NOMO-1 (cell line): ENCODE measurements around the gene SEPTIN1.
A peak's percentile ranks its signal among the peaks of the same experiment; 100 is the strongest.
"Not testable (repeated sequence)": the region's sequence is repeated elsewhere in the genome, so short reads cannot be mapped to it uniquely, and the experiment has no call there.

Source experiments
- DNase-seq, 2 experiments: peaks; one replicate each; lab custom pipeline; 2025; ENCODE audit not compliant: unreplicated experiment in 2 of 2; lab: John Stamatoyannopoulos, UW

Gene SEPTIN1

DNA sequence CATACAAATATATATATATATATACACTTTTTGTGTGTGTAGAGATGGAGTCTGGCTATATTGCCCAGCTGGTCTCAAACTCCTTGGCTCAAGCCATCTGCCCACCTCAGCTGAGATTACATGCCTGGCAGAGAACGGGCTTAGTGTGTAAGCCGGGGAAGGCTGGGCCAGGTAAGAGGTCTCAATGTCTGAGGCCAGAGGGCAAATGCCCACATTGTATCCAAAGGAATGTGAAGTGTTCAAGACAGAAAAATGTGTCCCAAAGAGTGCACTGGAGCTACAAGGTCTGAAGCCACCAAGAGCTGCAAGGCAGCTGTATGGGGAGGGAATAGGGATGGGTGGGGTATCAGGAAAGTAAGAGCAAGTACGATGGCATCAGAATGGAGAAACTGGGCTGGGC lies 36.1 kb downstream of the SEPTIN1 start:
- no peak for DNase-seq

DNA sequence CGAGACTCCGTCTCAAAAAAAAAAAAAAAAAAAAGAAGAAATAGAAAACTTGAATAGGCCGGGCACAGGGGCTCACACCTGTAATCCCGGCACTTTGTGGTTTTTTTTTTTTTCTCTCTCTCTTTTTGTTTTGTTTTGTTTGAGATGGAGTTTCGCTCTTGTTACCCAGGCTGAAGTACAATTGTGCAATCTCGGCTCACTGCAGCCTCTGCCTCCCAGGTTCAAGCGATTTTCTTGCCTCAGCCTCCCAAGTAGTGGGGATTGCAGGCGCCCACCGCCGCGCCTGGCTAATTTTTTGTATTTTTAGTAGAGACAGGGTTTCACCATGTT lies 38.9 kb downstream of the SEPTIN1 start:
- not testable (repeated sequence) for DNase-seq

- no peak for DNase-seq
Measured at GRCh38 chr16:30342751-30343490, 39.4 kb downstream of the SEPTIN1 start.

DNA sequence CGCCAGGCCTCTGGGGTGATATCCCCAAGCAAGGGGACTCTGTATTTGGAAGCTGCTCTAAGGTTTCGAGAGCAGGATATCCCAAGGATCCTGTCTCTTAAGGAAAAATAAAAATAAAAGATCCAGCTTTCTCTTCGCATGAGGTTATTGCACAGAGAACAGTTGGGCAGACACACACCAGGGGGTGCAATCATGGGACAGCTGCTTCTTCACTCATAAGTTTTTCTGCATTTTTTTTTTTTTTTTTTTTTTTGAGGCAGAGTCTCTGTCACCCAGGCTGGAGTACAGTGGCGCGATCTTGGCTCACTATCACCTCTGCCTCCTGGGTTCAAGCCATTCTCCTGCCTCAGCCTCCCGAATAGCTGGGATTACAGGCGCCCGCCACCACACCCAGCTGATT lies 40.4 kb downstream of the SEPTIN1 start:
- not testable (repeated sequence) for DNase-seq

DNA sequence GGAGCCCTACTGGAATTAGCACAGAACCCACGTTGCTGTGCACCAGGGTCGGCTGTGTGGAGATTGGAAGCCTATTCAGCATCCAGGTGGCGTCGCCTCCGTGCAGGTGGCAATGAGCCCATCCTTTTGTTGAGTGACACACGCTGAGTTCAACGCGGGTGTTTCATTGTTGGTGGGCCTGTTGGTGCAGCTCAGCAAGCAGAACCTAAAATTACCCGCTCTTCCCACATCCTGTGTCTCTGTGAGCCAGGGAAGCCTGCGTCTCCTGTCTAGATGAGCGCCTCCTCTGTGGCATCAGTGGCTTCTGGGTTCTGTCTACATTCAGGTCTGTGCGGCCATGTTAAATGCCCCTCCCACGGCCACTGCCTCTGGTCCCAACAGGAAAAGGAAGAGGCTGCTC lies 41.7 kb downstream of the SEPTIN1 start:
- no peak for DNase-seq

DNA sequence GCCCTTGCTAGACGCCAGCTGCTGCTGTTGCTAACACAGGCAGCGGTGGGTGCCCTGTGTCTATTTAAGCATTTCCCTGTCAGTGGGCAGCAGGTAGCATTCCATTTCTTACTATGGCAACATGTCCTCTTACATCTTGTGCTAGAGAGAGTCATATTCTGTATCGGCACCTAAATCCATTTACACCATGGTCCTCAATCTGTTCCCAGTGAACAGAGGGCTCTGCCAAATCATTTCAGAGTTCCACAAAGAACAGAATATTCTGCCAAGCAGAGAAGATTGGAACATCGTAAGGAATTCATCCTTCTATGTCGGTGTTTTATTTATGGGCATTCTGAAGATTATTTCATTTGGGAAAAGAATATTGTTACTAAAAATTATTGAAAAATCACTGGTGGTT lies 43.6 kb downstream of the SEPTIN1 start:
- DNase-seq = not testable (repeated sequence)

DNA sequence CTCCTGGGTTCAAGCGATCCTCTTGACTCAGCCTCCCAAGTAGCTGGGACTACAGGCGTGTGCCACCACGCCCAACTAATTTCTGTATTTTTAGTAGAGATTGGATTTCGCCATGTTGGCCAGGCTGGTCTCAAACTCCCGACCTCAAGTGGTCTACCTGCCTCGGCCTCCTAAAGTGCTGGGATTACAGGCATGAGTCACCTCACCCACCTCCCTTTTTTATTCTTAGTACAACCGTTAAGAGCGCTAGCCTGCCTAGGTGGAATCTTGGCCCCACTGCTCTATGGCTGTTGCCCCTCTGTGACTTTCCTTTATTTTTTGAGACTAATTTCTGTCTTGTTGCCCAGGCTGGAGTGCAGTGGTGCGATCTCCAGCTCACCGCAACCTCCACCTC lies 44.4 kb downstream of the SEPTIN1 start:
- DNase-seq = not testable (repeated sequence)

GRCh38 chr16:30335598-30336474 lies 46.5 kb downstream of the SEPTIN1 start:
- no peak for DNase-seq

- peak; percentile 66 to 84 for DNase-seq
Measured at GRCh38 chr16:30335028-30335597, 47.2 kb downstream of the SEPTIN1 start.

DNA sequence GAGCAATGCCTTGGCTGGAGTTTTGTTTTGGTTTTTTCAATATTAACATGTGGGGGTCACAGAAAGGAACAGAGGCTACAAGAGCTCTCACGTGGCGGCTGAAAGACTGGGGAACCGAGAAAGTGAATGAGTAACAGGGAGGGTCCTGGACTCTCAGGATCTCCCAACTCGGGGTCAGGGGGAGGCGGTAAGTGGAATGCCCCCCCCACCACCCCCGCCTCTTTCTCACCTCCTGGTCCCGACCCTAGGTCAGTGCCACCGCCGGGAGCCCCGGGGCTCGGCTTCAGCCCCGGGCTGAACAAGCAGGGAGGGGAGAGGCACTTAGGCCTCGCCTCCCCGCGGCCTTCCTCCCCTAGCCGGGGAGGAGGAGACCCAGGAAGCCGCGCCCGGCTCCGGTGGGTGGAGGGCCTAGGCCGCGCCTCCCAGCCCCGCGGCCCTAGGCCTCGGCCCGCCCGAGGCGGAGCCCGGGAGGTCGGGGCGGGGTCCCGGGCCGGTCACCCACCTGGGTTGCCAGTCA lies 47.8 kb downstream of the SEPTIN1 start:
- peak; percentile 47 to 56 for DNase-seq
